Kidney (tissue), 14 donors: ENCODE data around the gene MLC1. TPM values are rescaled to one million over a fixed set of nuclear protein-coding genes. Genes with fewer than 3 reads are reported as not detected.

ENCODE experiments used
- DNase-seq, 5 donors: peaks; one replicate each; pipeline ENCODE4 v3.0.0-alpha.2; 2013 to 2020
- FAIRE-seq: peaks from 2 replicates; lab custom pipeline; 2012; peaks lifted over from hg19 to GRCh38; lab: Jason Lieb, UNC
- H3K27ac ChIP-seq, 2 donors: one replicate each; pipeline ENCODE4 v1.7.0; 2013; ENCODE audit warnings: low read depth in 2 of 2, low read length in 2 of 2, inconsistent platforms in 1 of 2
- H3K27me3 ChIP-seq: one replicate; pipeline ENCODE4 v1.7.1; 2013; ENCODE audit warnings: low read length, inconsistent platforms; ENCODE audit not compliant: control insufficient read depth, insufficient read depth
- H3K36me3 ChIP-seq, 3 donors: one replicate each; pipeline versions ENCODE4 v1.7.0 to v1.7.1; 2013; ENCODE audit warnings: low read length in 3 of 3, control low read depth in 1 of 3, inconsistent platforms in 1 of 3; ENCODE audit not compliant: insufficient read depth in 3 of 3, control insufficient read depth in 2 of 3
- H3K4me1 ChIP-seq, 3 donors: one replicate each; pipeline versions ENCODE4 v1.7.0 to v1.7.1; 2013; ENCODE audit warnings: low read length in 3 of 3, inconsistent platforms in 1 of 3, low read depth in 1 of 3; ENCODE audit not compliant: control insufficient read depth in 2 of 3, insufficient read depth in 2 of 3
- H3K4me3 ChIP-seq, 3 donors: one replicate each; pipeline versions ENCODE4 v1.7.0 to v1.8.1; 2013; ENCODE audit warnings: low read length in 3 of 3, control low read depth in 1 of 3, inconsistent platforms in 1 of 3
- H3K9ac ChIP-seq, 3 donors: one replicate each; pipeline versions ENCODE4 v1.7.0 to v1.7.1; 2013; ENCODE audit warnings: low read length in 3 of 3, control low read depth in 1 of 3, inconsistent platforms in 1 of 3
- H3K9me3 ChIP-seq, 3 donors: one replicate each; pipeline versions ENCODE4 v1.7.0 to v1.7.1; 2013; ENCODE audit warnings: low read length in 3 of 3, control low read depth in 1 of 3, inconsistent platforms in 1 of 3; ENCODE audit not compliant: control insufficient read depth in 2 of 3, insufficient read depth in 1 of 3
- intact Hi-C: fragments of 100-400 bp; cut with DNase I; formaldehyde crosslinking; loops from one replicate; pipeline ENCODE4 v1.11.1; 2022
- polyA plus RNA-seq: library from polyadenylated mRNA; stranded (reverse); fragments of 350-450 nt; fragmentation: Illumina TruSeq; extraction: RNeasy Lipid Tissue Mini Kit (QIAGEN cat#74804); gene quantifications from one replicate; pipeline ENCODE4 v1.2.3, GENCODE V29; 2014; ENCODE audit warnings: low read depth, low replicate concordance; ENCODE audit not compliant: insufficient read depth
- total RNA-seq: library from RNA; stranded (reverse); fragmentation: NEBNext Ultra II Directional; extraction: Animal tissue kit (Norgen Biotek cat#: 25700); gene quantifications from one replicate; pipeline ENCODE4 v1.2.1, GENCODE V29; 2021
- TF ChIP-seq, protein P1 (sequence below): IDR thresholded peaks from 3 replicates; pipeline ENCODE4 v1.5.1; 2012; ENCODE audit warnings: mild to moderate bottlenecking, moderate library complexity, borderline replicate concordance; ENCODE audit not compliant: insufficient read depth; ENCODE audit errors: extremely low read depth
- donor health status: control.
- donor health status: control.
- donor health status: control.
- donor health status: control.
- donor health status: control.
- donor health status: DM: yes; HTN: yes; CAD: no.
- donor health status: Normal renal cell carcinoma (clear cell type).

Gene MLC1
- total and polyA plus RNA-seq, 2 donors from 2014 or later = 0.28 TPM; not detected in 1

DNA sequence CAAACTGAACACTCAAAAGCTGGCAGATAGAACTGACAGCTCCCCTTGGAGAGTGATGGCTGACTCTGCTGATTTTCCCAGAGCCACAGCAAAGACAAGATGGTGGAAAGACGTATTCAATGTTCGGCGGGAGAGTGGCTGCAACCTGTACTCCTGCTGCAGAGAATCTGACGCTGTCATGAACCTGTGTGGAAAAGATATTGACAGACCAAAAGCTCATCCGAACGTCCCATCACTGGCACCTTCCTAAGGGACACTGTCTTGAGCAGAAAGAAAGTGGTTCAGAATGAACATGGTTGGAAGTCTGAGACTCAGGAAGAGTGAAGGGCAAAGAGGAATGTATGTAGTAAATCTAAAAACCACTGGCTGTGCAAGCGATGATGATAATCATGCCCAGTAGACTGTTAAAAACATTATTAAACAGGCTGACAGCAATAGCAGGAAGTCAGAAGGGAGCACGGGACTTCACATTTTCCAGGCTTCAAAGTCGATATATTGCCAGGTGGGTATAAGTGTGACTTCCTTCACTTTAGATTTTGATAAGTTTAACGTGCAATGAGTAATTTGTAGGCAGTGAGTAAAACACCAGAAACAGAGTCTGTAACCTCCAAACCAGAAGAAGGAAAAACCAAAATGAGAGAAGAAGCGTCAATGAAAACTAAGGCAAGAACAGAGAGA lies 66.5 kb downstream of the MLC1 start:
- Histone ChIP-seq H3K9me3 (peaks cover 0 to 8% (median 0%) of the 10 kb centered on the region in 3 donors), H3K27ac (no peak overlapping the region), H3K36me3 (no peaks in the 10 kb centered on the region), H3K4me1 (no peaks in the 10 kb centered on the region), H3K4me3 (no peak overlapping the region), H3K9ac (no peak overlapping the region), H3K27me3 (peaks cover 5% of the 10 kb centered on the region)
- FAIRE-seq (no peak), DNase-seq (no peak)
- intact Hi-C loops = no loop called here
- TF ChIP-seq, protein P1, sequence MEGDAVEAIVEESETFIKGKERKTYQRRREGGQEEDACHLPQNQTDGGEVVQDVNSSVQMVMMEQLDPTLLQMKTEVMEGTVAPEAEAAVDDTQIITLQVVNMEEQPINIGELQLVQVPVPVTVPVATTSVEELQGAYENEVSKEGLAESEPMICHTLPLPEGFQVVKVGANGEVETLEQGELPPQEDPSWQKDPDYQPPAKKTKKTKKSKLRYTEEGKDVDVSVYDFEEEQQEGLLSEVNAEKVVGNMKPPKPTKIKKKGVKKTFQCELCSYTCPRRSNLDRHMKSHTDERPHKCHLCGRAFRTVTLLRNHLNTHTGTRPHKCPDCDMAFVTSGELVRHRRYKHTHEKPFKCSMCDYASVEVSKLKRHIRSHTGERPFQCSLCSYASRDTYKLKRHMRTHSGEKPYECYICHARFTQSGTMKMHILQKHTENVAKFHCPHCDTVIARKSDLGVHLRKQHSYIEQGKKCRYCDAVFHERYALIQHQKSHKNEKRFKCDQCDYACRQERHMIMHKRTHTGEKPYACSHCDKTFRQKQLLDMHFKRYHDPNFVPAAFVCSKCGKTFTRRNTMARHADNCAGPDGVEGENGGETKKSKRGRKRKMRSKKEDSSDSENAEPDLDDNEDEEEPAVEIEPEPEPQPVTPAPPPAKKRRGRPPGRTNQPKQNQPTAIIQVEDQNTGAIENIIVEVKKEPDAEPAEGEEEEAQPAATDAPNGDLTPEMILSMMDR = no peak

DNA sequence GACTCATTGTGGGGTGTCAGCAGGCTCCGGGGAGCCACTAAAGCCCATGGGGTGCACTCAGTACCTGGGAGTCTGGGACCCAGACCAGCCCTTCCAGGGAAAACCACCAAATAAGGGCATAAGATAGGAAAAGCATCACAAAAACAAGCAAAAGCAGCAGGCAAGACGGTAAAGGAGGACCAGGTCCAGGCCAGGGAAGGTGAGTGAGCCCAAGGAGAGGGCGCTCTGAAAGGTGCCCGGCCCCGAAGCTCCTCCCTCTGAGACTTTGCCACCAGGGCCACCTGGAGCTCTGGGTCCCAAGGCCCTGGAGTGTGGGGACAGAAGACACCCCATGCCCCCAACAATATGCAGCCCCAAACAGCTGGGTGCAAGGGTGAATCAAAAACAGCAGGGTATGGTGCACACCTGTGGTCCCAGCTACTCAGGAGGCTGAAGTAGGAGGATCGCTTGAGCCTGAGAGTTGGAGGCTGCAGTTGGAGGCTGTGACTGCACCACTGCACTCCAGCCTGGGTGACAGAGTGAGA lies 67.5 kb downstream of the MLC1 start:
- TF ChIP-seq, protein P1 = no peak
- no peak for DNase-seq
- intact Hi-C loops = no loop called here
- no peak for FAIRE-seq
- Histone ChIP-seq H3K4me1 (no peaks in the 10 kb centered on the region), H3K27me3 (peaks cover 5% of the 10 kb centered on the region), H3K4me3 (no peak overlapping the region), H3K36me3 (no peaks in the 10 kb centered on the region), H3K27ac (no peak overlapping the region), H3K9ac (no peak overlapping the region), H3K9me3 (peaks cover 0 to 8% (median 0%) of the 10 kb centered on the region in 3 donors)

DNA sequence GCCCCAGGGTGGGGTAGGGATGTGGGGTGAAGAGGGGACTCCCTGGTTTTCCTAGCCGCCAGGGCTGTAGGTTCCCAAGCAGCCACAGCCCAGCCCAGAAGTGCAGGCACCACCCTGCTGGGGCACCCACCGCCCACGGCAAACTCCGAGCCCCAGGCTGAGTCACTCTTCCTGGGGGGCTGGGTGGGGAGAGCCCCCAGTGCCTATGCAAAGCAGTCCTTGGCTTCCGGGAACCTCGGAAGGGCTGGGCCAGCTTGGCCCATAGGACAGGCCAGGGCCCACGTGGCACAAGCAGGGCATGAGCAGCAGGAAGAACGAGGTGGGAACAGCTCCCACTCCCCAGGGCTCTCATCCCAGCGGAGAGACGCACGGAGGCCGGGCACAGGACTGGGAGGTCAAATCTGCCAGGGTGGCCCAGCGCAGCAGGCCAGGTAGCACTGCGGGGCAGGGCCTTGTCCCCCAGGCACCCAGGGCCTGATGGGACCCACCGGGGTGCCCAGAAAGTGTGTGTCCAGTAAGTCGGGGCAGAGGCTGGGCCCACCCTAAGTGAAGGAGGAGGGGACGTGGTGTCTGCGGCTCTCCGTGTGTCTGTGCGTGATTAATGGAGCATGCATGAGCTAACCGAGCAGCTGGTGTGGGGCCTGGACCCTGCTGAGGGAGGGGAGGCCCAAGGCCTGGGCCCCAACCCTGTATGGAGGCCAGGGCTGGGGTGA lies 68.1 kb downstream of the MLC1 start:
- intact Hi-C loops = no loop called here
- peaks cover 4% of the 10 kb centered on the region for H3K27me3 ChIP-seq
- no peak overlapping the region for H3K4me3 ChIP-seq
- peaks cover 0 to 8% (median 0%) of the 10 kb centered on the region in 3 donors for H3K9me3 ChIP-seq
- DNase-seq (peak in 1 of 5 donors; percentile 76), FAIRE-seq (no peak)
- TF ChIP-seq, protein P1 = no peak
- no peaks in the 10 kb centered on the region for H3K36me3 ChIP-seq
- no peaks in the 10 kb centered on the region for H3K4me1 ChIP-seq
- no peak overlapping the region for H3K27ac ChIP-seq
- no peak overlapping the region for H3K9ac ChIP-seq
